IMR-90 (cell line): ENCODE data around the gene PDX1. TPM values are rescaled to one million over a fixed set of nuclear protein-coding genes. Genes with fewer than 3 reads are reported as not detected.

Experiments used
- ATAC-seq: fragments of 200-7000 bp; cut with Tn5 transposase; 2 replicates; pipeline ENCODE4 v1.9.1; 2020; ENCODE audit warnings: low read depth, mild to moderate bottlenecking, moderate library complexity
- BruUV-seq: library from RNA; stranded (reverse); fragments of 400-500 nt; replicated peaks from 2 replicates; lab custom pipeline; 2021; lab: Mats Ljungman, UMichigan
- CTCF ChIA-PET: fragments of 300-600 bp; formaldehyde crosslinking; extraction: SDS; loops from one replicate; lab custom pipeline; 2021; ENCODE audit warnings: antibody characterized with exemption; lab: Yijun Ruan, JAX
- POLR2A ChIA-PET: fragments of 300-600 bp; sonication (Branson Sonifier 250); formaldehyde crosslinking; loops from one replicate; lab custom pipeline; 2022; ENCODE audit warnings: antibody characterized with exemption; ENCODE audit not compliant: unreplicated experiment; lab: Charles Lee
- DNase-seq: peaks from one replicate; pipeline ENCODE4 v3.0.0; 2013
- H2AFZ ChIP-seq: replicated peaks from 2 replicates; pipeline ENCODE3; 2013; ENCODE audit warnings: low read length, mild to moderate bottlenecking; ENCODE audit not compliant: poor library complexity
- H2AK5ac ChIP-seq: 2 replicates; pipeline ENCODE4 v1.6.1; 2013; ENCODE audit warnings: low read depth, low read length, inconsistent platforms
- H2AK9ac ChIP-seq: replicated peaks from 2 replicates; pipeline ENCODE3; 2013; ENCODE audit warnings: mild to moderate bottlenecking, low read depth, low read length, moderate library complexity; ENCODE audit not compliant: poor library complexity
- H2BK120ac ChIP-seq: 2 replicates; pipeline ENCODE4 v1.6.1; 2013; ENCODE audit warnings: low read depth, low read length, inconsistent platforms
- H2BK15ac ChIP-seq: 3 replicates; pipeline ENCODE4 v1.6.1; 2013; ENCODE audit warnings: low read depth, low read length, inconsistent platforms
- H2BK20ac ChIP-seq: 2 replicates; pipeline ENCODE4 v1.6.1; 2013; ENCODE audit warnings: low read depth, mild to moderate bottlenecking, inconsistent platforms, low read length, moderate library complexity
- H2BK5ac ChIP-seq: 2 replicates; pipeline ENCODE4 v1.6.1; 2013; ENCODE audit warnings: mild to moderate bottlenecking, low read depth, low read length, inconsistent platforms; ENCODE audit not compliant: poor library complexity, severe bottlenecking
- H3K14ac ChIP-seq: replicated peaks from 2 replicates; pipeline ENCODE4 v1.6.1; 2013; ENCODE audit warnings: low read depth, low read length, inconsistent platforms
- H3K18ac ChIP-seq: 2 replicates; pipeline ENCODE4 v1.6.1; 2013; ENCODE audit warnings: low read depth, low read length, control low read depth
- H3K23ac ChIP-seq: 2 replicates; pipeline ENCODE4 v1.6.1; 2013; ENCODE audit warnings: low read depth, low read length, inconsistent platforms
- H3K27ac ChIP-seq: 2 replicates; pipeline ENCODE4 v1.5.1; 2013; ENCODE audit warnings: mild to moderate bottlenecking, control low read depth, low read length; ENCODE audit not compliant: insufficient read depth
- H3K27me3 ChIP-seq: 2 replicates; pipeline ENCODE4 v1.6.1; 2013; ENCODE audit warnings: low read length; ENCODE audit not compliant: control insufficient read depth, insufficient read depth
- H3K36me3 ChIP-seq: 2 replicates; pipeline ENCODE4 v1.6.1; 2013; ENCODE audit warnings: low read length, mixed read lengths; ENCODE audit not compliant: control insufficient read depth, insufficient read depth
- H3K4ac ChIP-seq: 2 replicates; pipeline ENCODE4 v1.6.1; 2013; ENCODE audit warnings: low read depth, low read length, inconsistent platforms
- H3K4me1 ChIP-seq: 2 replicates; pipeline ENCODE4 v1.6.1; 2013; ENCODE audit warnings: low read length, mixed read lengths; ENCODE audit not compliant: control insufficient read depth, insufficient read depth
- H3K4me2 ChIP-seq: 2 replicates; pipeline ENCODE4 v1.6.1; 2013; ENCODE audit warnings: low read depth, mild to moderate bottlenecking, control low read depth, low read length, moderate library complexity
- H3K4me3 ChIP-seq: 2 replicates; pipeline ENCODE4 v1.5.1; 2013; ENCODE audit warnings: low read depth, mild to moderate bottlenecking, control low read depth, low read length, moderate library complexity; ENCODE audit not compliant: insufficient read depth
- H3K56ac ChIP-seq: 2 replicates; pipeline ENCODE4 v1.6.1; 2013; ENCODE audit warnings: low read length, inconsistent platforms; ENCODE audit not compliant: insufficient read depth; ENCODE audit errors: extremely low read depth
- H3K79me1 ChIP-seq, 2 experiments: 2 replicates each; pipeline ENCODE4 v1.6.1; 2013; ENCODE audit warnings: low read length in 2 of 2, inconsistent platforms in 1 of 2, low read depth in 1 of 2
- H3K9ac ChIP-seq: 2 replicates; pipeline ENCODE4 v1.6.1; 2013; ENCODE audit warnings: low read depth, low read length, control low read depth
- H3K9me1 ChIP-seq: 2 replicates; pipeline ENCODE4 v1.6.1; 2013; ENCODE audit warnings: low read length, inconsistent platforms; ENCODE audit not compliant: insufficient read depth
- H3K9me3 ChIP-seq: 2 replicates; pipeline ENCODE4 v1.6.1; 2013; ENCODE audit warnings: low read length; ENCODE audit not compliant: control insufficient read depth, insufficient read depth
- H4K20me1 ChIP-seq: 2 replicates; pipeline ENCODE4 v1.6.1; 2013; ENCODE audit warnings: low read length, inconsistent platforms; ENCODE audit not compliant: insufficient read depth
- H4K5ac ChIP-seq: 2 replicates; pipeline ENCODE4 v1.6.1; 2013; ENCODE audit warnings: mild to moderate bottlenecking, low read depth, low read length, control low read depth
- H4K8ac ChIP-seq, 2 experiments: 2 replicates each; pipeline ENCODE4 v1.6.1; 2013; ENCODE audit warnings: low read depth in 2 of 2, low read length in 2 of 2, control low read depth in 1 of 2, inconsistent platforms in 1 of 2
- H4K91ac ChIP-seq: 2 replicates; pipeline ENCODE4 v1.6.1; 2013; ENCODE audit warnings: low read depth, low read length, inconsistent platforms; ENCODE audit not compliant: insufficient read depth
- BHLHE40 ChIP-seq: fragments of 150-350 bp; IDR thresholded peaks from 2 replicates; pipeline ENCODE4 v1.6.1; 2016; ENCODE audit warnings: mild to moderate bottlenecking, low read depth, low read length
- CEBPB ChIP-seq: IDR thresholded peaks from 2 replicates; pipeline ENCODE4 v1.6.1; 2012; ENCODE audit warnings: low read depth, low read length, improper control_type of control experiment
- CHD1 ChIP-seq: IDR thresholded peaks from 2 replicates; pipeline ENCODE4 v1.6.1; 2012; ENCODE audit warnings: low read depth, low read length, improper control_type of control experiment
- FOS ChIP-seq: fragments of 150-350 bp; IDR thresholded peaks from 2 replicates; pipeline ENCODE4 v1.6.1; 2016; ENCODE audit warnings: low read depth, low read length
- MAZ ChIP-seq: IDR thresholded peaks from 2 replicates; pipeline ENCODE4 v1.6.1; 2012; ENCODE audit warnings: low read depth, mild to moderate bottlenecking, low read length, improper control_type of control experiment, moderate library complexity, borderline replicate concordance
- MXI1 ChIP-seq: IDR thresholded peaks from 2 replicates; pipeline ENCODE4 v1.6.1; 2012; ENCODE audit warnings: low read depth, mild to moderate bottlenecking, low read length, moderate library complexity, borderline replicate concordance
- RAD21 ChIP-seq: IDR thresholded peaks from 2 replicates; pipeline ENCODE4 v1.6.1; 2012; ENCODE audit warnings: low read length, improper control_type of control experiment
- RFX5 ChIP-seq: IDR thresholded peaks from 2 replicates; pipeline ENCODE4 v1.8.0; 2012; ENCODE audit warnings: low read depth, mild to moderate bottlenecking, low read length, moderate library complexity
- SMC3 ChIP-seq: fragments of 150-350 bp; IDR thresholded peaks from 2 replicates; pipeline ENCODE4 v1.6.1; 2016; ENCODE audit warnings: low read depth, mild to moderate bottlenecking, antibody characterized with exemption, low read length, moderate library complexity
- WGBS, 2 experiments: methylation state at CpG; one replicate each; pipeline versions ENCODE4 v1.1.5 to v1.1.7; 2013; ENCODE audit warnings: missing lambda C conversion rate in 2 of 2; ENCODE audit not compliant: insufficient read length in 1 of 2; ENCODE audit errors: extremely low coverage in 2 of 2; 5-methylcytosine and 5-hydroxymethylcytosine counted together
- dilution Hi-C: fragments of 300-500 bp; cut with HindIII; formaldehyde crosslinking; loops from one replicate; pipeline ENCODE4 v1.14.3; 2018; ENCODE audit warnings: low sequenced_read_pairs; ENCODE audit not compliant: unreplicated experiment
- in situ Hi-C: fragments of 300-500 bp; cut with MboI; formaldehyde crosslinking; loops from 3 replicates; pipeline ENCODE4 v1.14.3; 2019; ENCODE audit warnings: low sequenced_read_pairs, inconsistent platforms, mixed read lengths
- intact Hi-C: fragments of 100-400 bp; cut with micrococcal nuclease; formaldehyde crosslinking; loops from 2 replicates; pipeline ENCODE4 v1.10.0; 2022
- polyA plus RNA-seq, 3 experiments: library from polyadenylated mRNA; depleted of rRNA; stranded (reverse); fragments of >200 nt; gene quantifications; 2 replicates each; pipeline ENCODE4 v1.2.3, GENCODE V29; 2012; ENCODE audit warnings: low replicate concordance in 1 of 3
- total RNA-seq: library from RNA; depleted of rRNA; stranded (reverse); fragments of >200 nt; gene quantifications from 2 replicates; pipeline ENCODE4 v1.2.3, GENCODE V29; 2012
- TF ChIP-seq, protein P1 (sequence below): fragments of 150-350 bp; IDR thresholded peaks from 2 replicates; pipeline ENCODE4 v1.6.1; 2017; ENCODE audit warnings: mild to moderate bottlenecking, antibody characterized with exemption, low read length, low read depth
- TF ChIP-seq, protein P2 (sequence below): fragments of 150-350 bp; IDR thresholded peaks from 2 replicates; pipeline ENCODE4 v1.6.1; 2016; ENCODE audit warnings: low read depth, mild to moderate bottlenecking, low read length, moderate library complexity, borderline replicate concordance

The PDX1 gene
- total and polyA plus RNA-seq, 2 of the 4 experiments (the other 2 are of a cell fraction) = not detected

- in situ Hi-C loops (no loop called here), intact Hi-C loops (no loop called here), dilution Hi-C loops (no loop called here)
- Histone ChIP-seq H4K91ac (no peak overlapping the region), H3K27ac (no peak overlapping the region), H2BK120ac (no peak overlapping the region), H2BK5ac (no peak overlapping the region), H4K20me1 (no peaks in the 10 kb centered on the region), H4K8ac (no peak overlapping the region), H3K9me1 (no peaks in the 10 kb centered on the region), H2BK15ac (no peak overlapping the region), H3K56ac (no peak overlapping the region), H3K4me3 (no peak overlapping the region), H3K18ac (no peak overlapping the region), H2AK5ac (no peak overlapping the region), H3K4ac (no peak overlapping the region), H3K23ac (no peak overlapping the region; the same call in 1 of the 2 replicates), H3K27me3 (peaks cover 82% of the 10 kb centered on the region), H3K14ac (no peak overlapping the region), H4K5ac (no peak overlapping the region), H3K9me3 (peaks cover 10% of the 10 kb centered on the region; the same call in 1 of the 2 replicates), H3K9ac (no peak overlapping the region), H3K4me1 (peaks cover 3% of the 10 kb centered on the region; the same call in 1 of the 2 replicates), H2AFZ (no peak overlapping the region), H3K79me1 (no peaks in the 10 kb centered on the region), H2AK9ac (no peak overlapping the region), H3K36me3 (no peaks in the 10 kb centered on the region), H2BK20ac (no peak overlapping the region), H3K4me2 (no peak overlapping the region)
- ATAC-seq (no peak), DNase-seq (no peak)
- TF ChIP-seq MXI1 (no peak), BHLHE40 (no peak), SMC3 (no peak), MAZ (no peak), RAD21 (no peak), CEBPB (no peak), RFX5 (no peak), FOS (no peak), CHD1 (no peak)
- TF ChIP-seq, protein P1, sequence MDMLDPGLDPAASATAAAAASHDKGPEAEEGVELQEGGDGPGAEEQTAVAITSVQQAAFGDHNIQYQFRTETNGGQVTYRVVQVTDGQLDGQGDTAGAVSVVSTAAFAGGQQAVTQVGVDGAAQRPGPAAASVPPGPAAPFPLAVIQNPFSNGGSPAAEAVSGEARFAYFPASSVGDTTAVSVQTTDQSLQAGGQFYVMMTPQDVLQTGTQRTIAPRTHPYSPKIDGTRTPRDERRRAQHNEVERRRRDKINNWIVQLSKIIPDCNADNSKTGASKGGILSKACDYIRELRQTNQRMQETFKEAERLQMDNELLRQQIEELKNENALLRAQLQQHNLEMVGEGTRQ = no peak
- TF ChIP-seq, protein P2, sequence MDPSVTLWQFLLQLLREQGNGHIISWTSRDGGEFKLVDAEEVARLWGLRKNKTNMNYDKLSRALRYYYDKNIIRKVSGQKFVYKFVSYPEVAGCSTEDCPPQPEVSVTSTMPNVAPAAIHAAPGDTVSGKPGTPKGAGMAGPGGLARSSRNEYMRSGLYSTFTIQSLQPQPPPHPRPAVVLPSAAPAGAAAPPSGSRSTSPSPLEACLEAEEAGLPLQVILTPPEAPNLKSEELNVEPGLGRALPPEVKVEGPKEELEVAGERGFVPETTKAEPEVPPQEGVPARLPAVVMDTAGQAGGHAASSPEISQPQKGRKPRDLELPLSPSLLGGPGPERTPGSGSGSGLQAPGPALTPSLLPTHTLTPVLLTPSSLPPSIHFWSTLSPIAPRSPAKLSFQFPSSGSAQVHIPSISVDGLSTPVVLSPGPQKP = no peak
- POLR2A ChIA-PET = no interaction called here
- CTCF ChIA-PET = no interaction called here
- no TSS peak for BruUV-seq
- WGBS, 2 experiments = 3% methylated on average over 9 of the region's 46 CpGs; no CpG with 5 or more reads in 1 of the 2 experiments
These were observed 1.5 kb upstream of the PDX1 start for GRCh38 chr13:27918041-27918917.
